HG02571 (cell line): ENCODE measurements around the gene SMAD4.
"Not testable (repeated sequence)": the region's sequence is repeated elsewhere in the genome, so short reads cannot be mapped to it uniquely, and the experiment has no call there.

Experiments used
- ATAC-seq: cut with Tn5 transposase; IDR thresholded peaks from one replicate; pipeline ENCODE4 v1.9.1; 2021; ENCODE audit warnings: mild to moderate bottlenecking, moderate library complexity; ENCODE audit not compliant: unreplicated experiment

The SMAD4 gene

GRCh38 chr18:51068105-51068504 lies 38.1 kb downstream of the SMAD4 start:
- ATAC-seq: no peak

GRCh38 chr18:51069885-51070284 lies 39.9 kb downstream of the SMAD4 start:
- no peak for ATAC-seq

- ATAC-seq: no peak
These were observed 40.5 kb downstream of the SMAD4 start for GRCh38 chr18:51070545-51070944.

- no peak for ATAC-seq
These were observed 42.7 kb downstream of the SMAD4 start for GRCh38 chr18:51072586-51073313.

- no peak for ATAC-seq
These were observed 44.6 kb downstream of the SMAD4 start for GRCh38 chr18:51074605-51075004.

GRCh38 chr18:51076503-51076902 lies 46.5 kb downstream of the SMAD4 start:
- ATAC-seq: no peak

- peak; percentile 50 for ATAC-seq
These were observed 47.2 kb downstream of the SMAD4 start for GRCh38 chr18:51077217-51077616.

GRCh38 chr18:51078026-51078425 lies 48.0 kb downstream of the SMAD4 start:
- no peak for ATAC-seq

- peak; percentile 56 for ATAC-seq
These were observed 52.7 kb downstream of the SMAD4 start for GRCh38 chr18:51082571-51083267.

- no peak for ATAC-seq
These were observed 53.4 kb downstream of the SMAD4 start for GRCh38 chr18:51083398-51083797.

GRCh38 chr18:51088410-51088809 lies 58.4 kb downstream of the SMAD4 start:
- no peak for ATAC-seq

- no peak for ATAC-seq
These were observed 59.7 kb downstream of the SMAD4 start for GRCh38 chr18:51089691-51090090.

- no peak for ATAC-seq
These were observed 61.3 kb downstream of the SMAD4 start for GRCh38 chr18:51091270-51091669.

GRCh38 chr18:51092117-51092516 lies 62.1 kb downstream of the SMAD4 start:
- ATAC-seq: no peak

- not testable (repeated sequence) for ATAC-seq
These were observed 63.0 kb downstream of the SMAD4 start for GRCh38 chr18:51092967-51093366.

- no peak for ATAC-seq
These were observed 67.2 kb downstream of the SMAD4 start for GRCh38 chr18:51097021-51097822.

- no peak for ATAC-seq
These were observed 68.1 kb downstream of the SMAD4 start for GRCh38 chr18:51098082-51098481.

- ATAC-seq: no peak
These were observed 68.5 kb downstream of the SMAD4 start for GRCh38 chr18:51098513-51098912.

GRCh38 chr18:51100385-51101120 lies 70.5 kb downstream of the SMAD4 start:
- ATAC-seq: no peak

GRCh38 chr18:51107082-51107481 lies 77.1 kb downstream of the SMAD4 start:
- no peak for ATAC-seq
